Measurements from ENCODE around the gene CYP19A1.

CYP19A1 gene

DNA sequence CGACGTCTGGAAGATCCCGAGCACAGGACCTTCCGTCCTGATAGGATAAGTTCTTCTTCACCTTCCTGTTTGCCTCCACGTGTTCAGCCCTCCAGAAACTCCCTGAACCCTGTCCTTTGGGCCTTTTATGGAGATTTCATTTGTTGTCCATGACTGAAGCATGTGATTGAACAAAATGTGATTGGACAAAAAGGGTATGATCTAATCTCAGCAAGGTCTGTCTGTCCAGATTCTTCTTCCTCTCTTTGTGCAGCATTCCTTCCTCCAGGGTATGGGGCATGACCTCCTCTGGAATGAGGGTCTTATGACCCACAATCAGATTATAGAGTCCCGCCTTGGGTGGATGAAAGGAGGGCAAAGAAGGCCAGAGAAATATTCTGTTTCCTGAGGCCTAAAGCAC is at the start of gene CYP19A1:
Gene CYP19A1 (minus strand): TSS at position 101 of the 400 bp plus-strand sequence. CDS start 95,684 bp downstream, outside the sequence.
- FAIRE-seq: no peak

DNA sequence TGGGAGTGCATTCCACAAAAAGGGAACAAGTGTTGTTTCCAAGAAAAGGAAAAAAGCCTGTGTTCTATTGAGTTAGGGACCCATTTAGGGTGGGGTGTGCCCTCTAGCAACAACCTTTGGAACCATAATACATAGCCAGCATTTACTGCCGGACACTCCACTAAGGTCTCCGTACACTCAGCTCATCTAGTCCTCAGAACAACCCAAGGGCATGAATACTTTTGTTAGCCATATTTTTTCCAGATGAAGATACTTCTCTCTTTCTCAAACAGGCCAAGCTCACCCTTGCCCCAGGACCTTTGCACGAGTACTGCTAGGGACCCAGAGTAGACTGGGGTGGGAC is 49.3 kb upstream of the CYP19A1 start:
- no peak for FAIRE-seq

DNA sequence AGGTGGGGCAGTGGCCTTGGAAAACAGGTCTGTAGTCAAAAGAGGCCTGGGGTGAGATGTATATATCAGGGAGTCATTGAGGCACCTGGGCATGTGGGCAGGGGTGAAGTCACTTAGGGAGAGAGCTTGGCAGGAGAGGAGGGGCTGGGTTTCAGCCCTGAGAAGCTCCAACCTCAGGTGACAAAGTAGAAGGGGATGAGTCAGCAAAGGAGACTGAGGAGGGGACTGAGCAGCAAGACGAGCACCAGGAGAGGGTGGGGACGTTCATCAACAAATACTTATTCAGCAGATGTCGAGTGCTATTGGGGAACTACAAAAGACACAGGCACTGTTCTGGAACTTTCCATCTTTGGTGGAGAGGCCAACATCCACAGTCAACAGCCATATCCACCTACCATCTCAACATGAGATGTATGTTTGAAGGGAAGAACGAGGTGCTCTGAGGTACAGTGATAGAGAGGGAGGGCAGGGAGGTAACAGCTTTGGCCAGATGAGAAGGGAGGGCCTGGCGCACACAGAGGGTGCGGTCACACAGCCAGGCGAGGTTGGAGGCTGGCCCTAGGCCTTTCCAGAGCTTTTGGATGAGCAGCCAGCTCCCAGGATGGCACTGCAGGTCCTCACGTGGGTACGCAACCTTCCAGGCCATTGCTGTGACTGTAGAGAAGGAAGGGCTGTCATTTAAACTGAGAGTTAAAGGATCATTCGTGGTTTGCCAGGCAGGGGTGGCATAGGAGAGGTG is 48.7 kb upstream of the CYP19A1 start:
- no peak for FAIRE-seq

DNA sequence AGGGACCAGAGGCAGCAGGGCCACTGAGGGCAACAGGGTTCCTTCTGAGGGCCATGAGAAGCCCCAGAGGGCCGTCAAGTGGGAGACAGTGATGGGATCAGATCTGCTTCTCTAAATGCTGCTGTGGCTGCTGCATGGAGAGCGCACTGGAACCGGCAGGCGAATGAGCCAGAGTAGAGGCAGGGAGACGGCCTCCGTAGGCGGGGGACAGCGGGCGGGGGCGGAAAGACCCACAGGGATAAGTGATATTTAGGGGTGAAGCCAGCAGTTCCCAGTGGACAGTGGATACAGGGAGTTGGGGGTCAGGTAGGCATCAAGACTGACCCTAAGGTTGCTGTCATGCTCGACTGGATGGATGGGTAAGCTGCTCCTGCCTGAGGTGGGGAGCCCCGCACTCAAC is 48.1 kb upstream of the CYP19A1 start:
- FAIRE-seq: no peak

DNA sequence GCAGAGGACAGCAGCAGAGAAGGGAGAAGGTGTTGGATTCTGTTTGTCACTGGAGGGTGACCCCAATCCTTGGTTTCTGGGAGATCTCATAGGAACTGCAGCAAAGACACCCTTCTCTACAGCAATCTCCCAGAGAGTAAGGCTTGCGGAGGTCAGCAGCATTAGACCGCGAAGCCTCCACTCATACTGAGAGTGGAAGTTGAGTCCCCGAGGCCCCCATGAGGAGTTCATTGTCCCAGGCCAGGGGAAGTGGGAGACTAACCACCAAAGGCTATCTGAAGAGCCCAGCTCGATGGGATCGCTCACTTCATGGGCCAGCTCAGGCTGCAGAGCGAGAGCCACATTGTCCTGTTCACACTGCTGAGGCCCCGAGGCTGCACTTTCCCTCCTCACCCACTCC is 47.6 kb upstream of the CYP19A1 start:
- no peak for FAIRE-seq

DNA sequence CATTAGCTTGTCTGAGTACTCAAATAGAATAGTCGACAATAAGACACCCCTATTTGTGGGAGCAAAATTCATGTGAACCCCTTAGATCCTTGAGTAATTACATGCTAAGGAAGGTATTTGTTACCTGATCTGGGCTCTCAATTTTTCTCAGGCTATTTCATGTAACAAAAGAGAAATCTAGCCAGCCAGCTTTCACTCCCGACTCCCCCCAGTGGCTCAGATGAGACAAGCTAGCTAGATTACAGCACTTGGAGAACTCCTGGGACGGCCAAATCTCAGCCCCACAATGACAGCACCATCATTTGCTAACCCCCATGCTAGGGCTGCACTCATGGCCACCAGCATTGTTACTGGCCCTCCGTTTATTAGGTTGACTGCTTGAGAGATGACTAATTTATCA is 44.4 kb upstream of the CYP19A1 start:
- FAIRE-seq: no peak

DNA sequence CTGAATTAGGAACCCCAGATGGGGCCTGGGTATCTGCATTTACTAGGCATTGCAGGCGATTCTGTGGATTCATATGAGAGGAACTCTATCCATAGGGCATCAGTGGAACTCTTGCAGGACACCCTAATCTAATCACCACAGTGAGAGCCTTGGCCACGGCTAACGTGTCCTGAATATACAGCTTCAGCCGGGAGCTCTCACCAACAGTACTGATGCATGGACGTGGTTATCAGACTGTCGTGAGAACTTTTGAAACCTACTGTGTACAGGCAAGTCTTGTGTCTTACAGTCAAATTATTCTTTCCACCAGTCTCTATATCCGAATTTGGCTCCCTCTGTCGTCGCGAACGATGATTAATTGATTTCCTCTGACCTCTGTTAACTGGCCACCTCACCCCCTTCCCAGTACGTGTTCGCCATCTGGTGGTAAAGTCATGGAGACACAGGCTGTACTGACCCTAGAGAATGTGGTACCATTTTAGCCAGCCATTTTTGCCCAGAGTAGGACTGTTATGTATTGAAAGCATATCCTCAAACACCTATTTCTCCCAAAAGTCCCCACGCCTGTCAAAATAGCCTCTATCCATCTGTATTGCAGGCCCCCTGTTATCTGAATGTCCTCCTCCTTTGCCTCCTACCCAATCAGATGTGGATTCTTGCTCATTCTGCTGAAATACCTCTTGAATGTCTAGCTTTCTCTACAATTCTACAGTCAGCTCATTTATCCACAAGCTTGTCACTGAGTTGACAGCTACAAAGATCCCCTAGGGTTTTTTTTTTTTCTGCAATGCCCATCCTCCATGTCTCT is 42.8 kb upstream of the CYP19A1 start:
- no peak for FAIRE-seq

DNA sequence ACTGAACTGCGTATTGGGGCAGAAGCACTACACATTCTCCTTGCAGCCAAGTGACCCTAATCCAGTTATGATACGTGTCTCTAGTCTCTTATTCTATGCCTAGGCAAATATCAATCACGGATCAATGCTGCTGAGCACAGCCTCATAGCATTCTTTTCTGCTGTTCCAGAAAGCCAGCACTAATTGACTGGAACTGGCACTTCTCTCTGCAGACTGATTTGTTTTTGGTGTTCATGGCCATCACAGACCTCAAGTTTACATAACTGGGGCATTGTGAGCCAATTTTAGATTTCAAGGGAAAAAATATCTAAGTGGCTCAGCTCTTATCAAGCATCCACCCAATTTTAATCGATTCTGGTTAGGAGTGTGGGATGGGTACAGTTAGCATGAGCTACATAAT is 41.0 kb upstream of the CYP19A1 start:
- FAIRE-seq: no peak

DNA sequence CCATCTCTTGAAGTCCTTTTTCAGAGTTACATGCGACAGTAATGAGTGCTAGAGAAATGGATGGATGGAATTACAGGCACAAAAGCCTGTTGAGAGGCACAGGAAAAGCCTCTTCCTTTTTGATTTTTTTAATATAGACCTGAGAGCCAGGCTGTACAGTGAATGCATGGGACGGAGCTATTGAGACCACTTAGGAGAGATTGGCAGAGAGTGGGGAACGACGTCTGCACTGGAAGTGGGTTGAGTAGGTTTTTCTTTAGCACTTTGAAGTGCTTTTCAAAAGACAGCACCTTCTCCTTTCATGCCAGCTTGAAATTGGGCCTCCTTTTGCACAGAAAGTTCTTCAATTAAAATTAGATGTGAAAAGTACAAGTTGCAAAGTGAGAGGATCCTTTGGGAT is 40.0 kb upstream of the CYP19A1 start:
- no peak for FAIRE-seq

DNA sequence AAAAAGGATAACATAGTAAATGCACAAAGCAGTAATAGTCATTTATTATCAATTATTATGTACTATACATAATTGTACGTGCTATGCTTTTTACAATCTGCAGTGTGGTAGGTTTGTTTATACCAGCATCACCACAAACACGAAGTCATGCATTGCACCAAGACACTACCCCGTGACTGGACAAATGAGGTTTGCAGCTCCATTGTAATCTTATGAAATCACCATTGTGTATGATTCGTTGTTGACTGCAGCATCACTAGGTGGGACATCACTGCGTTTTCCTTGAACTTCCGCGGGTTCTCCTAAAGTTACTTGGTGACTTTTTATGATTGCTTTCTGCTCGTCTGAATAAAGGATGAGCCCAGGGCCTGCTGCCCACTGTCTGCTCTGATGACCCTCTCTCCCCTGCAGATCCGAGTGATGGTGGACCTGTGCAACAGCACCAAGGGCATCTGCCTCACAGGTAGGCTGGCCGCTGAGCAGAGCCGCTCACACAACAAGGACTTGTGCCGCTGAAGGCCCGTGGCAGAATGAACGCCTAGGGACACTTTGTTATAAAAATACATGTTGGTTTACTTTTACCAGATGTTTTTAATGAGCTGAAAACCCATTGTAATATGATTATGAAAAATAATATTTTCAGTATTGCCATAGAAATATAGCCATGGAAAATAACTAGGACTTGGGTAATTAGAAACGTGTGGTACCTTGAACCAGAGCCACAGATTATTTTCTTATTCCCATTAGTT is 38.8 kb upstream of the CYP19A1 start:
- no peak for FAIRE-seq

DNA sequence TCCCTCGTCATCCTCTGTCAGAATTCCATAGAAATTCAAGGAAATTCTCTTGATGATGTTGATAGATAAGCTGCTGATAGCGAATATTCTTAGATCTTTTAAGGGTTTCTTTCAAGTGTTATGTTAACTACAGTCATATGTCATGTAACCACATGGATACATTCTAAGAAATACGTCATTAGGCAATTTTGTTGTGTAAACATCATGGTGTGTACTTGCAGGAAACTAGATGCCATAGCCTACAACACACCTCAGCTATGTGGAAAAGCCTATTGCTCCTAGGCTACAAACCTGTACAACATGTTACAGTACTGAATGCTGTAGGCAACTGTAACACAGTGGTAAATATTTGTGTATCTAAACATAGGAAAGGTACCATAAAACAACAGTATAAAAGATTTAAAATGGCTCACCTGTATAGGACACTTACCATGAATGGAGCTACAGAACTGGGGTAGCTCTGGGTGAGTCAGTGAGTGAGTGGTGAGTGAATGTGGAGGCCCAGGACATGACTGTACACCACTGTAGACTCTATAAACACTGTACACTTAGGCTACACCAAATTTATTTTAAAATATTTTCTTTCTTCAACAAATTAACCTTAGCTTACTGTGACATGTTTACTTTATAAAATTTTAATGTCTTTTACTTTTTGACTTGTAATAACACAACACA is 37.7 kb upstream of the CYP19A1 start:
- FAIRE-seq: no peak

DNA sequence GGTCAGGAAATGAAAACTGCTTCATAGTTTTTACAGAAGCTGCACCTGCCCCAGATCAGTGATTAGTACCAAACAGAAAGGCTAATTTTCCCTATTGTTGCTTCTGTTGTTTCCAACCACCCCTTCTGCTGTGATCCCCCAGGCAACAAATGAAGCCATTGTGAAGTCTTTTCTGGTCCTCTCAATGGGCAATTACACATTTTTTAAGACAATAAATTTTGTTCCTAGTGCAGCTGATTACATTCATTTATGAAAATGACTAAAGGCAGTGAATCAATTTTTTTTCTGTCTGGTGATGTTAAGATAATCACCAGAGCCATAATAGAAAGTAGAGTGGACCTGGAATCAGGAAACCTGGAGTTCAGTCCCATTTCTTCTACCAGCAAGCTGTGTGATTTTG is 35.7 kb upstream of the CYP19A1 start:
- FAIRE-seq: no peak

DNA sequence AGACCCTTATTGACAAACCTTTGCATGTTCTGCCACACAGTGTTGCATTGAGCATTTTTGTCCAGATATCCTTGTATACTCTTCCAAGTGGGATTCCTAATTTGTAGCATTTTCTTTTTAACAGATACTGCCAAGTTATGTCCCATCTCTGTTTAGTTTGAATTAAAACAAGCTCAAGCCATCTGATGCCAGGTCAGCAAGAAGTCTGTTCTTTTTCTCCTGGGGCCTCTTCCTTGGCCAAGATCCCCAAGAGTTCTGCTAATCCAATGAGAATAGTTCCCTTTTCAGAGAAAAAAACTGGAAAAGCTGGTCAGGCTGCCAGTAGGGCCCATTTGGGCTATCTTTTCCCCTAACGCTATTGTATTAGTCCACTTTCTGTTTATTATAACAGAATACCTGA is 32.9 kb upstream of the CYP19A1 start:
- FAIRE-seq: no peak

DNA sequence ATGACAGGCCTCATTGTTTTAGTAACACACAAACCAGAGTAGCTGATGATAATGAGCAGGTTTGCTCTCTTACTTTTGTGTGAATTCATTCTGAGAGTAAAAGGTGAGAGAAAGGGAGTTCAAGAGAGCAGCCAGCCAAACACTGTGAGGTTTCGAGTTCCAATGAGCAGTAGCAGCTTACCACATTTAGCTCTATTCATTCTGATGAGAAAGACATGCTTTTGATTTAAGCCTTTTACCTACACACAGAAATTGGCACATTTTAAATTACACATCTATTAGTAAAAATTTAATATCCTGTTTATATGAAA is 31.0 kb upstream of the CYP19A1 start:
- FAIRE-seq: no peak

DNA sequence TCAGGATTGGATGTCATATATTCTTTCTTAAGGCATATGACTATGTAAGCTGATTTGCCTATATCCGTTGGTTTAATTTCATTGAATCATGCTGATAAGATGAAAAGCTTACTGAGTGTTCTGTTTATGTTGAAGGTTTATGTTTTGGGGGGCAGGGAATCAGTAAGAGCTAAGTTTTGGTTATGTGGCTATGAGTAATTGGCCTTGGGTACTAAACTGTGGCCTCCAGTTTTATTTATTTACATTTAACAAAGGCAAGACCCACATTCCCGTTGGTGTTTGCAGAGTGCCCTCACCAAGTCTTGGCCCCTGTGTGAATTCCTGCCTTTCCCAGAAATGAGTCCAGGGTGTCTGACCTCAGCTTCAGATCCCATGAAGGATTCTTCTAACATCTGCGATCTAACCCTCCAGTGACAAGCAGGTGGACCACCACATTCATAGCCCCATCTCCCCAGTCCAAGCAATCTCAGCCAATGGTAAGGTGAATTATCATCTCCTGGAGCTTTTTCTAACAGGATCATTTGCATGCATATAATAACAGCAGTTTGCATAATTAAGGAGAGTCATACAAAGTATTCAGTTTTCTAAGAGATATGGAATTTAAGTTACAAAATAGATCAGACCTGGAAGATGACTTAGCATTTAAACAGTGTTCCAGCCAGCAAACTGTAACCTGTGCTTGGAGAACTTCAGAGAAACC is 30.5 kb upstream of the CYP19A1 start:
- no peak for FAIRE-seq

DNA sequence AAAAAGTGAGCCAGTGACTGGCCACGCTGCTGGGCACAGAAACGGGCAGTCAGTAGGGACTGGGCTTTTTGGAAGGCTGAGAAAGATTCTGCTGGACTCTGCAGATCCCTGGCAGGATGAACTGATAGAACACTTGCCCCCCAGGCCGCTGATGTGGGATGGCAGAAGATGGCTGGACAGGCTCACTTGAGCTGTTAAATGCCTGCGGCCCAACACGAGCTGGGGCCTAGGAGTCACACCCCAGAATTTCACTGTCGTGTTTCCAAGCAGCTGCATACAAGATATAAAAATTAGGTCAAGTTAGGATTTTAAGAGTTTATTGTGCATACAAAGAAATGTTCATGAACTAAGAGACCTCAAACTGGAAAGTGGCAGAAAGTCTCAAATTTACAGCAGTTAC is 29.9 kb upstream of the CYP19A1 start:
- FAIRE-seq: no peak

DNA sequence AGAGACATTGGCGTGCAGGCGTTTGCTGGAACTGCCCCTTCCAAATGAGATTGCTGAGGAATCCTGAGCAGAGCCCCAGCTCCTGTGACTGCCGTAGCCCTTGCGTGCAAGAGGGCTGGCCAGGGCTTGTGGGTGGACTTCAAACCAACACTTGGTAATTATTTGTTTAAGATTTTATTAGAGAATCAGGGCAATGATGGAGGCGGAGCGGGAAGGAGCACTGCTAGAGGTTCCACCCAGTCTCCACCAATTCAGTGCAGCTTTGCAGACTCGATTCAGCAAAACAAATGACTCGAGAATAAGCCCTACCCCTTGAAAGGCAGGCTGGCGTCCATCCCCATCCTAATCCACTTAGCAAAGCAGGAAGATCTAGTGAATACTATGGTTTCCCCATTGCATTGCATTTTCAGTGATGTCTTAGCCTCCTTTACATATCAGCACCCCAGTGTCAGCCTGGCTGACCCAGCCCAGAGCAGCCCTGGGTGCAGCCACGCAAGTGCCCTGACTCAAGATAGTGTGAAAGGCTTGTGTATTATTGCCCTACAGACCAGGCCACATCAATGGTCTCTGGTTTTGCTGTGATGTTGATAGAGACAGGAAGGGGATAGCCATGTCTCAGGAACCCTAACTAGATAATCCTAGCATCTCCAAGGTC is 29.1 kb upstream of the CYP19A1 start:
- FAIRE-seq: no peak

DNA sequence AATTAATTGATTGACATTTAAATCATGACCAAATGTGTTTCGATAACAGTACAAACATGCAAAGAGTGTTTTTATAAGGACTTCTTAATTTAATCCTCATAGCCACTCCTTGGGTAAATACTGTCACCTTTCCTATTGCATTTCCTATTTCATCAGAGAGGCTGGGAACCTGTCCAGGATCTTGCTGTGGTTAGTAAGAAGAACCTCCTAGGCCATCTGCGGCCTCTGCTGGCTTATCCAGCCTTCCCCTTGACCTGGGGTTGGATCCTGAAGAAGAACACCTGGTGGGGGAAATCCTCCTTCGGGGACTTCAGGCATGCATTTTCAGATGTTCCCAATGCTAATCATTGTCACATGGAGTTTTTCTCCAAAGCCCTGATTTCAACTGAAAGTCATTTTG is 28.5 kb upstream of the CYP19A1 start:
- FAIRE-seq: no peak

DNA sequence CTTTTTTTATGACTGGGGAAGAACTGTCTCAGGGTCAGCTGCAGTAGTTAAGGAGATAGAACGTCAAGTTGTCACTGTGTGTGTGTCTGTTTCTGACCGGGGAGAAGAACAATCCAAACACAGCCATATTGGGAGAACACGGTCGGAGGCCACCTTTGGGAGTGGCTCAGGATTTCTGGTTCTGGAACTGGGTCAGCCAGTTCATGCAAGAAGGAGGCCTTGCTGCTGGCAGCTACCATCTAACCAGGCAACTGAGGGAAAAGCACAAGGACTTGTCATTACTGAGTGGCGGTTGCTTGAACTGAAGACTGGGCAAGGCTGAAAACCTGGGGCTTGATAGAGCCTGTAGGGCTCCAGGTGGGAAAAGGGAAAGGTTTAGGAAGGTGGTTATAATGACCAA is 27.7 kb upstream of the CYP19A1 start:
- no peak for FAIRE-seq

DNA sequence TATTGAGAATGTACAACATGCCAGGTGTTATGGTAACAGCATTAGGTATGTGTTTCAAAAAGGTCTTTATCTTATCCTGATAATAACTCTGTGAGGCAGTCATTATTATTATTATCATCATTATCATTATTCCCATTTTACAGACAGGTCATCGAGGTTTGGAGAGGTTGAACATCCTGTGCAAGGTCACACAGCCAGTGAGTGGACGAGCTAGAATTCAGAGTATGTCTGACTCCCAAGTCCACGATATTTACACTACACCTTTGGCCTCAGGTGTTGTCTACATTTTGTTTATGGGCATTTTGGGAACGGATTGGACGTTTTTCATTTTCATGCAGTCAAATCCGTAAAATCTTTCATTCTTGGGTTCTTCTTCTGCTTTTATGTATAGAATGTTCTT is 27.0 kb upstream of the CYP19A1 start:
- FAIRE-seq: no peak

DNA sequence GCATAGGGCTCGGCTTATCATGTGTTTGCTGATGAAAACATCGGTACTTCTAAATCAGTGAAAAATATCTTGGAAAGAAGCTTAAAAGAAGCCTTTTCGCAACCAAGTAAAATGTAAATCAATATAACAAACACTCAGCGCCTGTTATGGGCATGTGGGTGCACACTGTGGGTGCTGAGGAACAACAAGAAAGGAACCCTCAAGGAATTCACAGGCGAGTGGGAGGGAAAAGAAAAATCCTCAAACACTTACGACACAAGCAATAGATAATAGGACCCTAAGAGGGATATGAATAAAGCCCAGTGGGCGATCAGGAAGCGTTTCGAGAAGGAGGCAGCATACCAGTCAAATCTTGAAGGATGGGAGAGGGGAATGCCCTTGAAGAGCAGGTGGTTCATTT is 25.0 kb upstream of the CYP19A1 start:
- FAIRE-seq: no peak

DNA sequence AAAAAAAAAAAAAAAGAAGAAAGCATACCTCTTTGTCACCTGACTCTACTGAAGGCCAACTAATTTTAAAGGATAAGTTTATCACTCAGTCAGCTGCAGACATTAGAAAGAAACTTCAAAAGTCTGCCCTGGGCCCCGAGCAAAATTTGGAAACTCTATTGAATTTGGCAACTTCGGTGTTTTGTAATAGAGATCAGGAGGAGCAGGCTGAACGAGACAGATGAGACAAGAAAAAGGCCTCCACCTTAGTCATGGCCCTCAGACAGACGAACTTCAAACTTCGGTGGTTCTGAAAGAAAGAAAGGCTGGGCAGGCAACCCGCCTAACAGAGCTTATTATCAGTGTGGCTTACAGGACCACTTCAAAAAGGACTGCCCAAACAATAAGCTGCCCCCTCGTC is 21.6 kb upstream of the CYP19A1 start:
- FAIRE-seq: no peak
